SK-N-SH treated with all-trans-retinoic acid at 6 μM for 48 hours (cell line): ENCODE data around the gene BCAR3.

ENCODE experiments used
- ARNTL ChIP-seq: fragments of 450-650 bp; formaldehyde crosslinking; IDR thresholded peaks from 2 replicates; pipeline ENCODE4 v1.5.0; 2020; ENCODE audit warnings: low read depth, mild to moderate bottlenecking, moderate library complexity, borderline replicate concordance
- ISL1 ChIP-seq: fragments of 250-450 bp; sonication (Bioruptor Pico); IDR thresholded peaks from 2 replicates; pipeline ENCODE4 v2.1.2; 2022; ENCODE audit warnings: mild to moderate bottlenecking, moderate library complexity
- PATZ1 ChIP-seq: fragments of 250-450 bp; sonication (Bioruptor Pico); IDR thresholded peaks from 2 replicates; pipeline ENCODE4 v1.8.0; 2020; ENCODE audit warnings: mild to moderate bottlenecking, moderate library complexity, borderline replicate concordance
- TCF4 ChIP-seq: fragments of 250-450 bp; sonication (Bioruptor Pico); IDR thresholded peaks from 2 replicates; pipeline ENCODE4 v1.8.0; 2021; ENCODE audit warnings: mild to moderate bottlenecking, moderate library complexity, borderline replicate concordance
- TOX ChIP-seq: fragments of 250-450 bp; sonication (Bioruptor Pico); IDR thresholded peaks from 2 replicates; pipeline ENCODE4 v1.8.0; 2021; ENCODE audit warnings: mild to moderate bottlenecking, moderate library complexity, borderline replicate concordance
- ZNF70 ChIP-seq: fragments of 450-650 bp; formaldehyde crosslinking; IDR thresholded peaks from 2 replicates; pipeline ENCODE4 v1.5.0; 2020; ENCODE audit warnings: mild to moderate bottlenecking, moderate library complexity

- TF ChIP-seq ISL1 (CRISPR knock-in tag) (no peak), PATZ1 (CRISPR knock-in tag) (no peak), ZNF70 (CRISPR knock-in tag) (no peak), TOX (CRISPR knock-in tag) (no peak), ARNTL (CRISPR knock-in tag) (no peak), TCF4 (CRISPR knock-in tag) (no peak)
Observed at GRCh38 chr1:93574511-93574910, 107.1 kb downstream of the BCAR3 start.
